Bronchial epithelial cell (primary cell): ENCODE measurements around the gene URGCP. TPM values are rescaled to one million over a fixed set of nuclear protein-coding genes. Genes with fewer than 3 reads are reported as not detected.

Source experiments
- DNase-seq: peaks from one replicate; pipeline ENCODE4 v3.0.0-alpha.2; 2010; ENCODE audit warnings: low read depth
- FAIRE-seq: peaks from 2 replicates; lab custom pipeline; 2011; peaks lifted over from hg19 to GRCh38; lab: Jason Lieb, UNC
- H3K27me3 ChIP-seq: 2 replicates; pipeline ENCODE4 v1.5.1; 2011; ENCODE audit warnings: low read length; ENCODE audit not compliant: control insufficient read depth, insufficient read depth
- H3K36me3 ChIP-seq: 2 replicates; pipeline ENCODE4 v1.5.1; 2011; ENCODE audit warnings: low read length; ENCODE audit not compliant: control insufficient read depth, insufficient read depth
- H3K4me3 ChIP-seq: 2 replicates; pipeline ENCODE4 v1.5.1; 2011; ENCODE audit warnings: mild to moderate bottlenecking, low read depth, low read length, control low read depth
- CTCF ChIP-seq: IDR thresholded peaks from 2 replicates; pipeline ENCODE4 v1.5.1; 2011; ENCODE audit warnings: mild to moderate bottlenecking, moderate library complexity, low read length, control low read depth, inconsistent platforms; ENCODE audit not compliant: insufficient read depth, severe bottlenecking
- total RNA-seq: library from RNA; depleted of rRNA; stranded (reverse); fragments of >200 nt; gene quantifications from 2 replicates; pipeline ENCODE4 v1.2.1, GENCODE V29; 2014

Gene URGCP
- total RNA-seq, 1 donor from 2014 or later, result 31.3 TPM

- no peak for TF ChIP-seq CTCF
- H3K4me3 ChIP-seq, result no peak overlapping the region
Measured at GRCh38 chr7:43865277-43865676, 41.1 kb downstream of the URGCP start.

GRCh38 chr7:43864126-43864525, 42.3 kb downstream of the URGCP start:
- H3K27me3 ChIP-seq, result no peaks in the 10 kb centered on the region
- no peak for FAIRE-seq
- peak; percentile 59 for DNase-seq
- H3K4me3 ChIP-seq, result no peak overlapping the region
- peaks cover 8% of the 10 kb centered on the region for H3K36me3 ChIP-seq
- no peak for TF ChIP-seq CTCF

More at GRCh38 chr7:43865277-43865676, 41.1 kb downstream of the URGCP start:
- Histone ChIP-seq H3K36me3 (peaks cover 8% of the 10 kb centered on the region), H3K27me3 (no peaks in the 10 kb centered on the region)
- DNase-seq, result no peak
- FAIRE-seq, result no peak

GRCh38 chr7:43856996-43857395, 49.4 kb downstream of the URGCP start:
- Histone ChIP-seq H3K4me3 (no peak overlapping the region), H3K36me3 (no peaks in the 10 kb centered on the region), H3K27me3 (no peaks in the 10 kb centered on the region)
- no peak for FAIRE-seq
- TF ChIP-seq CTCF, result no peak
- peak; percentile 52 for DNase-seq

GRCh38 chr7:43856316-43856715, 50.1 kb downstream of the URGCP start:
- no peak for DNase-seq
- no peaks in the 10 kb centered on the region for H3K27me3 ChIP-seq
- TF ChIP-seq CTCF, result no peak
- no peak overlapping the region for H3K4me3 ChIP-seq
- no peaks in the 10 kb centered on the region for H3K36me3 ChIP-seq
- no peak for FAIRE-seq

- TF ChIP-seq CTCF, result no peak
- FAIRE-seq (peak; percentile 88), DNase-seq (no peak)
- no peaks in the 10 kb centered on the region for H3K36me3 ChIP-seq
- no peak overlapping the region for H3K4me3 ChIP-seq
- no peaks in the 10 kb centered on the region for H3K27me3 ChIP-seq
Measured at GRCh38 chr7:43855176-43855575, 51.2 kb downstream of the URGCP start.

- no peak for FAIRE-seq
- Histone ChIP-seq H3K36me3 (no peaks in the 10 kb centered on the region), H3K27me3 (no peaks in the 10 kb centered on the region), H3K4me3 (no peak overlapping the region)
- DNase-seq, result no peak
- no peak for TF ChIP-seq CTCF
Measured at GRCh38 chr7:43851805-43852204, 54.6 kb downstream of the URGCP start.
